ENCODE measurements around the gene DOK6. TPM values are rescaled to one million over a fixed set of nuclear protein-coding genes. Genes with fewer than 3 reads are reported as not detected.

DOK6 gene
- total RNA-seq, 1 donor: 3.6 TPM

DNA sequence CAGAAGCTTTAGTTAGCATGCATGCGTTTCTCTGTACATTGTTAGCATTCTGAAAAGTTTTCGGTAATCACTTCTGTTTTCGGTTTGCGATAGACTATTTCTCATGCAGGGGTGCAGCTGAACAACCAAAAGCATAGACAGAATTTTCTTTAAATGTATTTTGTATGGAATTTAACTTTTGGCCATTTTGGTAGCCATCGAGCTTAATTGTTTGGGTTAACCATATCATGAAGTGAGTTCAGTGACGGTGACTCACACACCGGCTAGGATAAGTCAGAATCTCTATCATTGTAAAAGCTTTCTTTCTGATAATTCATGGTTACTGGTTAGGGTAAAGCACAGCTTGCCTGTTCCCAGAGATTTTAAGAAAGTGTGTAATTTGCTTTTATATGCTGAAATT is 439.8 kb downstream of the DOK6 start:
- Histone ChIP-seq H3K27me3 (ENCODE audit: insufficient read depth, low read length) (no peaks in the 10 kb centered on the region), H3K4me2 (ENCODE audit: insufficient read depth, low read length) (no peak overlapping the region), H4K20me1 (ENCODE audit: insufficient read depth, low read length) (no peaks in the 10 kb centered on the region), H3K36me3 (ENCODE audit: insufficient read depth, low read length) (no peaks in the 10 kb centered on the region), H3K9me3 (ENCODE audit: low read depth, low read length) (no peaks in the 10 kb centered on the region), H3K4me3 (ENCODE audit: insufficient read depth, low read length) (no peak overlapping the region), H3K27ac (ENCODE audit: low read depth, low read length) (no peak overlapping the region), H3K4me1 (ENCODE audit: insufficient read depth, low read length) (no peaks in the 10 kb centered on the region), H3K79me2 (ENCODE audit: insufficient read depth, low read length) (no peaks in the 10 kb centered on the region), H2AFZ (ENCODE audit: low read length) (no peak overlapping the region)
- no peak for TF ChIP-seq CTCF (IDR thresholded peaks at IDR 0.05; ENCODE audit: extremely low read depth, low read depth, low read length)
- DNase-seq (ENCODE audit: insufficient read length, low spot score, missing footprints): no peak

GRCh38 chr18:69841117-69841516 is 440.4 kb downstream of the DOK6 start:
- Histone ChIP-seq H3K4me2 (ENCODE audit: insufficient read depth, low read length) (no peak overlapping the region), H3K4me3 (ENCODE audit: insufficient read depth, low read length) (no peak overlapping the region), H4K20me1 (ENCODE audit: insufficient read depth, low read length) (no peaks in the 10 kb centered on the region), H3K9me3 (ENCODE audit: low read depth, low read length) (no peaks in the 10 kb centered on the region), H3K27ac (ENCODE audit: low read depth, low read length) (no peak overlapping the region), H2AFZ (ENCODE audit: low read length) (no peak overlapping the region), H3K27me3 (ENCODE audit: insufficient read depth, low read length) (no peaks in the 10 kb centered on the region), H3K79me2 (ENCODE audit: insufficient read depth, low read length) (no peaks in the 10 kb centered on the region), H3K4me1 (ENCODE audit: insufficient read depth, low read length) (no peaks in the 10 kb centered on the region), H3K36me3 (ENCODE audit: insufficient read depth, low read length) (no peaks in the 10 kb centered on the region)
- TF ChIP-seq CTCF (IDR thresholded peaks at IDR 0.05; ENCODE audit: extremely low read depth, low read depth, low read length): no peak
- DNase-seq (ENCODE audit: insufficient read length, low spot score, missing footprints): no peak

DNA sequence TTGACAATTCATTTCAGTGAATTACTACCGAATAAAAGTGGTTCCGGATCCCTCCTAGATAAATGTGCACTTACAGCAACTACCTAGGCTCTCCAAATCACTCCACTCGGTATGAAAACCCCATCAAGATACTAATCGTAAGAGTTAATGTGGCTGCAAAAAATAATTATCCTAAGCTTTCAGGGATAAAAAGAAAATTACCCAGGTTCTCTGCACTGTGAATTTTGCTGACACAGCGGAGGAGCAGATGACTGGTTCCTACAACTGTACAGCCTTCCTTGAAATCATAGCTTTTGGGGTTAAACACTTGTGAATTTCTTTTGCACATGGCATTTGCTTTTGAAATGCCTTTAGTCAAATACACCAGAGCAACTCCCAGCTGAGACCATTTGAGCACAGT is 442.3 kb downstream of the DOK6 start:
- no peak for TF ChIP-seq CTCF (IDR thresholded peaks at IDR 0.05; ENCODE audit: extremely low read depth, low read depth, low read length)
- Histone ChIP-seq H3K27ac (ENCODE audit: low read depth, low read length) (no peak overlapping the region), H4K20me1 (ENCODE audit: insufficient read depth, low read length) (no peaks in the 10 kb centered on the region), H3K79me2 (ENCODE audit: insufficient read depth, low read length) (no peaks in the 10 kb centered on the region), H3K4me1 (ENCODE audit: insufficient read depth, low read length) (no peaks in the 10 kb centered on the region), H3K36me3 (ENCODE audit: insufficient read depth, low read length) (no peaks in the 10 kb centered on the region), H3K4me3 (ENCODE audit: insufficient read depth, low read length) (no peak overlapping the region), H3K9me3 (ENCODE audit: low read depth, low read length) (no peaks in the 10 kb centered on the region), H2AFZ (ENCODE audit: low read length) (no peak overlapping the region), H3K4me2 (ENCODE audit: insufficient read depth, low read length) (no peak overlapping the region), H3K27me3 (ENCODE audit: insufficient read depth, low read length) (no peaks in the 10 kb centered on the region)
- no peak for DNase-seq (ENCODE audit: insufficient read length, low spot score, missing footprints)

DNA sequence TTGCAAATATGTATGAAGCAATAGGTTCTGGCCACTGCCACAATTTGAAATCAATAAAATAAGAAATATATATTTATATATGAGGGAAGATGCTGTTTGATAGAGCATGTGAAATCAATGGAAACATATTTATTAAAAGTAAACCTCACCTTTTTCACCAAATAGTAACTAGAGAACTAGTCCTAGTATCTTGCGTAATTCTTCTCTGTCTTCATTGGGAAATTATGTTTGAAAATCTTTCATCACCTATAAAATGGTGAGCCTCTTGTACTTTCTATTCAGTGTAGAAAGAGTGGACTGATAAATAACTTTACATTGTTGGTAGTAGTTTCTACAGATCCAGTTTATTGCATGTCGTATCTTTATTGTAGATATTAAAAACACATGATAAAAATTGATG is 444.0 kb downstream of the DOK6 start:
- Histone ChIP-seq H2AFZ (ENCODE audit: low read length) (no peak overlapping the region), H3K4me3 (ENCODE audit: insufficient read depth, low read length) (no peak overlapping the region), H3K36me3 (ENCODE audit: insufficient read depth, low read length) (no peaks in the 10 kb centered on the region), H3K4me1 (ENCODE audit: insufficient read depth, low read length) (no peaks in the 10 kb centered on the region), H3K4me2 (ENCODE audit: insufficient read depth, low read length) (no peak overlapping the region), H3K9me3 (ENCODE audit: low read depth, low read length) (no peaks in the 10 kb centered on the region), H3K27me3 (ENCODE audit: insufficient read depth, low read length) (no peaks in the 10 kb centered on the region), H4K20me1 (ENCODE audit: insufficient read depth, low read length) (no peaks in the 10 kb centered on the region), H3K27ac (ENCODE audit: low read depth, low read length) (no peak overlapping the region), H3K79me2 (ENCODE audit: insufficient read depth, low read length) (no peaks in the 10 kb centered on the region)
- no peak for DNase-seq (ENCODE audit: insufficient read length, low spot score, missing footprints)
- no peak for TF ChIP-seq CTCF (IDR thresholded peaks at IDR 0.05; ENCODE audit: extremely low read depth, low read depth, low read length)

Data from osteoblast (primary cell).